Body of pancreas (tissue), 4 donors: ENCODE results near the gene COL26A1.

ENCODE experiments used
- CTCF ChIP-seq, 7 experiments: fragments of 450-650 bp in 4 of 7; fragments of 200-600 bp in 3 of 7; sonication (generic) in 3 of 7; IDR thresholded peaks; one replicate each; pipeline ENCODE4 v1.5.1; 2016 to 2019; ENCODE audit warnings: antibody characterized with exemption in 7 of 7
- POLR2A ChIP-seq, 3 donors: fragments of 450-650 bp; IDR thresholded peaks; one replicate each; pipeline ENCODE4 v1.6.1; 2016; ENCODE audit warnings: antibody characterized with exemption in 3 of 3, mild to moderate bottlenecking in 2 of 3

GRCh38 chr7:101347477-101347876 lies 15.2 kb upstream of the COL26A1 start:
- no peak for TF ChIP-seq CTCF (IDR thresholded peaks at IDR 0.05)
- no peak for TF ChIP-seq POLR2A (IDR thresholded peaks at IDR 0.05)
